T-helper 1 cell treated with Interleukin-12 subunit alpha and Interleukin-12 subunit beta and Interleukin-4 antibody, amounts not matched to agents 30 ng/mL and 1 ng/mL, for 36 hours (primary cell): Measurements from ENCODE around the gene CPT1B. TPM values are rescaled to one million over a fixed set of nuclear protein-coding genes. Genes with fewer than 3 reads are reported as not detected.
"Not testable (repeated sequence)": the region's sequence is repeated elsewhere in the genome, so short reads cannot be mapped to it uniquely, and the experiment has no call there.

Source experiments
- intact Hi-C: fragments of 100-400 bp; cut with micrococcal nuclease; formaldehyde crosslinking; loops from one replicate; pipeline ENCODE4 v1.15.1; 2024
- total RNA-seq: library from RNA; stranded (reverse); gene quantifications from 2 replicates; pipeline ENCODE4 v1.2.3, GENCODE V29; 2022

The CPT1B gene
- total RNA-seq, 1 donor from 2014 or later: 104 TPM

DNA sequence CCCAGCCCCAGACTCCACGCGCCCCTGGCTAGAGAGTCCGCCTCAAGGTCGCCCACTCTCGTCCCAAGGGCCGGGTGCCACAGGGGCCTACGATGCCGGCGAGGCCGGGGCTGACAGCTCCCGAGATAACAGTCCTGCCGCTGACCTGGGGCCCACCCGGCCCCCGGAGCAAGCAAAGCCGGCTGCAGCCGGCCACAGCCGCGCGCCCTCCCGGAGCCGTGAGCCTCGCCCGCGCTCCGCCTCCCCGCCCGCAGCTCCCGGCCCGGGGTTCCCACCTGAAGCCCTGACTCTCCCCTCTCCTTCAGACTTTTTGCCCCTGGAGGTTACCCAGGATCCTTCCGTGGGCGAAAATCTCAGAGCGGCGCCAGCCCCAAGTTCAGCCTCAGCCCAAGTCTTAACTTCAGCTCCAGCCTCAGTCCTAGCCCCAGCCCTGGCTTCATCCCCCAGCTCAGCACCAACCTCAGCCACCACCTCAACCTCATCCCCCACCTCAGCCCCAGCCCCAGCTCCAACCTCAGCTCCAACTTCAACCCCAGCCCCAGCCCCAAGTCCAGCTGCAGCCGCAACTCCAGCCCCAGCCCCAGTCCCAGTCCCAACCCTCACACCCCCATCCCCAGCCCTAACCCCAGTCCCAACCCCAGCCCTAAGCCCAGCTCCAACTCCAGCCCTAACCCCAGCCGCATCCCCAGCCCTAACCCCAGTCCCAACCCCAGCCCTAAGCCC lies 30.8 kb downstream of the CPT1B start:
- intact Hi-C loops: no loop called here

DNA sequence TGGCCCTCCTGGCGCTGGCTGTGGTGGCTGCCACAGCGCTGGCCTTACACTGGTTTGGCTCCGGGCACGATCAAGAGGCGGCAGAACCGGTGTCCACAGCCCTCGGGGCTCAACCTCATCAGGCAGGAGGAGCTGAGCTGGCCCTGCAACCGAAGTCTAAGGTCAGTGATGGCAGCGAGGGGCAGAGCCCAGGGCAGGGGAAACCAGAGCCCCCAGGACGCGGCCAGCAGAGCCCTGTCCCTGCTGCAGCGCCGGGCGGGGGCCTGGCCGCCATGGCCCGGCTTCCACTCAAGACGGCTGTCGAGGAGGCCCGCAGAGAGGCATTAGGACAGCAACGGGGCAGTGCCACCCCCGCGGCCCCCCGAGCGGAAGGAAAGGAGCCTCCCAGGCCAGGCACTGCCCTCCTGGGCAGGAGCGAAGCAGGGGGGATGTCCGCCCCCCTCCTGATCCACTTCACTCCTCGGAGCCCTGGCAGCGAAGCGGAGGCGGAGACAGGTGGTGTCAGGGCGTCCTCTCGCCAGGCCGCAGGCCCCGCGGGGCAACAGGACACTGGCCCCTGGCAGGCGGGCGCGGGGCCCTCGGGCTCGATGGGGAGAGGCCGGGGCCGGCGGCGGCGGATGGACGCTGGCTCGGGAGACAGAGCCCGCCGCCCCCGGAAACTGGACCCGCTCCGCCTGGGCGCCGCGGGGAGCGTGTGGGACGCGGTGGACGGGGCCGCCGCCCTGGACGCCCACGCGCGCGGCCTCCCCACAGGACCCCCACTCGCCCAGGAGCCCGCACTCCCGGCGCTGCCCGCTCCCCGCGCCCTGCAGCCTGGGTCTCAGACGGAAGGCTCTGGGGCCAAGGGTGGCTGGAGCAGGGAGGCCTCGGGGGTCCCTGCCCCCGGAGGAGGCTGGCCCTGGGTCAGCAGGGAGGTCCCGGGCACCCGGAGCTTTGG lies 31.6 kb downstream of the CPT1B start:
- intact Hi-C loops: no loop called here

DNA sequence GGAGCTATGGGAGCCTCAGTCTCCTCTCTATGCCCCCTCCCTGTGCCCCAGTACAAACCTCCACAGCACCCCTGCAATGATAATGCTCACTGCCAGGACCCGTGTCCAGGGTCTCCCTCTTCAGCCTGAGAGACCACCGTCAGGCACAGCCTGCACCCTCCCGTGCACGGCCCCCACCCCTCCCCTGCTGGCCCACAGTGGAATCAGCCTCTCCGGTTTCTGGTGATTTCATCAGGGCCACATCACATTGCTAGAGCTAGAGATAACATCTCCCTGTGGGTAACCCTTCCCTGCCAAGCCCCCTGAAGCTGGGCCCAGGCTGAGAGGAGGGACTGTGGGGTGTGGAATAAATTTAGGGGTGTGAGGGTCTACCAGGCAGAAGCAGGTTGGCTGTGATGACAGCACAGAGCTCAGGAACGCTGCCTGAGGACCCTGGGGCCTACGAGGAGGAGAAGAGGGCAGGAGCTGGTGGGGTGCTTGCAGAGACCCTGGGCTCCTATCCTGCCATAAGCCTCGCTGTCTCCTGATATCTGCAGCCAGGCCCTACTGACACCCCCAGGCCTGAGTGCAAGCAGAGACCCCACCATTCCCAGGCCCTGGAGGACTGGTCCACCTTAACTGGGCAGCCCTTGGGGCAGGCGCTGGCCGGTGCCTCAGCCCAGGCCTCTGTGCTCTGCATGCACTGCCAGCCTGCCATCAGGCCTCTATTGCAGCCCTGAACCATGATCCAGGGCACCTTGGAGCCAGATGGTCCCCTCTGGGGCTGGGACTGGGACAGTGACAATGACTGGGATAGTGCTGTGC lies 32.5 kb downstream of the CPT1B start, which contains the start of gene KLHDC7B:
Gene KLHDC7B, plus strand, starts transcription at position 378 of the 804 bp plus-strand sequence. Its CDS starts 345 bp downstream, at position 723.
- intact Hi-C loops: no loop called here

DNA sequence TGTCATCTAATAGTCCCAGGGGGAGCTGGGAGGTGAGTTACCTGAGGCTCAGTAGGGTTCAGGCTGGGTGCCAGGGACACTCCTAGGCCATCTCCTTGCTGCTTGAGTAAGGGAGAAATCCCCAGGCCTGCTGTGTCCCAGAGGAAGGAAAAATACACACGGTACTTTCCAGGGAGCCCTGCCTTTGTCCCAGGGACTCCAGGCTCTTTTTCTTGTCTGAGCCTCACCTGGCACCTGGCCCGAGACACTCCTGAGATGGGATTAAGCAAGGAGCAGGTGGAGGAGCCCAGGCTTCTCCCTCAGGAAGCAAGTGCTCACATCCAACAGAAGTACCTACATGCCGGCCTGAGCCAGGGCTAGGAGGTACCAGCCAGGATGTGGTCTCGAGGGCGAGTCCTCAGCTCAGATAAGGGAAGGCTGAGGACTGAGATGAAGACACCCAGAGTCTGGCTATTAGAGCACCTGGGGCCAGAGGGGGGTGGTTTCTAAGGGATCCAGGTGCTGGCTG lies 33.4 kb downstream of the CPT1B start:
- intact Hi-C loops: loop anchor here (1.0 to 5.0 kb wide), 4 partner anchors 14 to 76 kb away; partner anchors contain the start of genes SYCE3 and TYMP

DNA sequence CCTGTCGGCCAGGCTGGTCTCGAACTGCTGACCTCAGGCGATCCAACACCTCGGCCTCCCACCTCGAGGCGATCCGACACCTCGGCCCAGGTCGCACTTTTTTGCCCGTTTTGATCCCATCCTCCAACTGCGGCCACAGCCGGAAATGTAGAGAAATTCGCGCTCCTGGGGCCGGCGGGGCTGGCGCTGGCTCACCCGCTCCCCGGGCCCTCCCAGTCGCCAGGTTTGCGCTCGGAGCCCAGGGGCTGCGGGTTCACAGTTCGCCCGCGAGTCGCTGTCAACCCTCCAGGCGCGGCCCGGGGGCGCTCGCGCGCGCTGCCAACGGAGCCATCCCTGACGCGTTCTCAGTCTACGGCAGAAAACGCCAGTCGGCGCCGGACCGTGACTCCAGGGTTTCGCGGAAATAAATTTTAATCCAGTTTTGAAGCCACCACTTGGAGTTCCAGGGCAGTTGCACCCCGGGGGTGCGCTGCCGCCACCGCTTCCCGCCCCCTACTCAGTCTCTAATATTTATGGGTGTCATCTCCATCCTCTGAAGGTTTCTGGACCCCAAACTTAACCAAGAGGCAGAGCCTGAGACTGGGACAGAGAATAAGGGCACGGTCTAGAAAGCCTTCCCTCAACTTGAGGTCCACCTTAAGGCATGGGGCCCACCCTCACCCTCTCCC lies 34.0 kb downstream of the CPT1B start:
- intact Hi-C loops: loop anchor here (1.0 to 5.0 kb wide), 4 partner anchors 14 to 76 kb away; partner anchors contain the start of genes SYCE3 and TYMP

DNA sequence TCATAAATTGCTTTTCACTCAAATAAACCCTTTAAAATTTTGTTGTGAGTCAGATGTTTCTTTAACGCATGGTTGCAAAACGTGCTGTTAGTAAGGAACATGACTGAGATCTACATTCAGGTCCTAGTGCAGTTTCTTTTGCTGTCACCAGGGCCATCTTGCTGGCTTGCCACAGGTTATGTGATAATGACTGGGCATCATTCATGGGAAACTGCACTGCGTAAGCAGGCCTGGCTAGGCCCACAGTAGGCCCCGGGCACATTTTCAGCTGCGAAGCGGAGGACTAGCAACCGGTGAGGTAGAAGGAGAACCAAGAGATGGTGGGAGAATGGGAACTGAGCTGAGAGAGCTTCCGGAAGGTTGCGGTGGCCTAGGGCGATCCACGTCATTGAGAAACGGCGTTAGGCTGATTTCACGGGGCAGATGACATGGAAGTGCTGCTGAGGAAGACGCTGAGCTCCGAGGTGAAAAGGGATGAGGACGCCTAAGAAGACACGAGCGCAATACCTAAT lies 35.8 kb downstream of the CPT1B start:
- intact Hi-C loops: loop anchor here (5.0 kb wide), 1 partner anchor 70 kb away; no protein-coding TSS in a partner anchor

DNA sequence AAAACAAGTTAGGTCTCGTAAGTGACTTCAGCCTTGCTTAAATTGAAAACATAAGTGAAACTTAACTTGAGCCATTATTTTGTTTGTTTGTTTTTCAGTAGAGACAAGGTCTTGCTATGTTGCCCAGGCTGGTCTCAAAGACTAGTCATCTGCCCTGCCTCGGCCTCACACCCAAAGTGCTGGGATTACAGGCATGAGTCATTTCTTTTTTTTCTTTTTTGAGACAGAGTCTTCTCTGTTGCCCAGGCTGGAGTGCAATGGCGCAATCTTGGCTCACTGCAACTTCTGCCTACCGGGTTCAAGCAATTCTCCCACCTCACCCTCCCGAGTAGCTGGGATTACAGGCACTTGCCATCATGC lies 36.6 kb downstream of the CPT1B start:
- intact Hi-C loops: loop anchor here (5.0 kb wide), 1 partner anchor 69 kb away; no protein-coding TSS in a partner anchor

DNA sequence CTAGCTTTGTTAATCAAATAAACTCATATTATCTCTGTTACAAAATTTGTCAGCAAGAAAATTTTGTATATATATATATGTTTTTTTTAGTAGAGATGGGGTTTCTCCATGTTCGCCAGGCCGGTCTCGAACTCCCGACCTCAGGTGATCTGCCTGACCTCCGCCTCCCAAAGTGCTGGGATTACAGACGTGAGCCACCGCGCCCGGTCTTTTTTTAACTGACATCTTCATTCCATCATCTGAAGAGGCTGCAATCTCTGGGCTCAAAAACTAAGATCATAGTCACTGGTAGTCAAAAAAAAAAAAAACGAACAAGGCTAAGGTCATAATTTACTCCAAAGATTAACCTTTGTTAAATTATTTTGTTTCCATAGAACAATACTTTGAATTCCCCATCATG lies 37.8 kb downstream of the CPT1B start:
- intact Hi-C loops: loop anchor here (5.0 kb wide), 1 partner anchor 68 kb away; no protein-coding TSS in a partner anchor

DNA sequence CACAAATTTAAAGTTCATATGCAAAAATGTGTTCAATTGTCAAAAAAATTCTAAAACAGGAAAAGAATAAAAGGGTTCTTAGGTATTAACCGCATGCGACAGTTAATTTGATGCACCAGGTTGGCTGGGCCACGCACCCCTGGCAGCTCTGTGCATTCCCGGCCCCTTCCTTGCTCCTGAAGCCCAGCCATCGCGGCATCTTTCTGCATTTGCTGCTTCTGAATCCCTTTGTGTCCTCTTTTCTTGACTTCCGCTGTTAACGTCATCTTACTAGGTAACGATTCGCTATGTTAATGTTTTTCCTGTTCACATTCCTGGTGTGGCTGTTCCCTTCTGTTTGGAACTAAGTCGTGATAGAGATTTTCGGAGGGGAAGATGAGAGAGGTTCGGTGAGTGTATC lies 40.5 kb downstream of the CPT1B start:
- intact Hi-C loops: loop anchor here (2.0 kb wide), 1 partner anchor 45 kb away; the partner anchor contains the start of gene CHKB

DNA sequence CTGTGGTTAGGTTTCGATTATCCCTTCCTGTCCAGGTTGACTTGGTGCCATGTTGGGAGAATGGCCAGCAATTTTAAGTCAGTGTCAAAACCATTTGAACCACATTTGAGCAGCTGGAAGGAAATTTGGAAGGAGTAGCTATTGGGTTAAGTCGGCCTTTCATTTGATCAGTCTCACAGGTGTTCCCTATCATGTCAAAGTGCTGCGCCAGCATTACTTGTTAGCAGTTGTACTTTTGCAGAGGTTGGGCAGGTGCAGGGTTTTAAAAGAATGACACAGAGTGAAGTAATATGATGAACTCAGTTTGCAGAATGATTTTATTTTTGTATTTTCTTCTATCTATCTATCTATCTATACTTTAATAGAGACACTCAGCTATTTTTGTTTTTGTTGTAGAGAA lies 42.0 kb downstream of the CPT1B start:
- intact Hi-C loops: no loop called here

DNA sequence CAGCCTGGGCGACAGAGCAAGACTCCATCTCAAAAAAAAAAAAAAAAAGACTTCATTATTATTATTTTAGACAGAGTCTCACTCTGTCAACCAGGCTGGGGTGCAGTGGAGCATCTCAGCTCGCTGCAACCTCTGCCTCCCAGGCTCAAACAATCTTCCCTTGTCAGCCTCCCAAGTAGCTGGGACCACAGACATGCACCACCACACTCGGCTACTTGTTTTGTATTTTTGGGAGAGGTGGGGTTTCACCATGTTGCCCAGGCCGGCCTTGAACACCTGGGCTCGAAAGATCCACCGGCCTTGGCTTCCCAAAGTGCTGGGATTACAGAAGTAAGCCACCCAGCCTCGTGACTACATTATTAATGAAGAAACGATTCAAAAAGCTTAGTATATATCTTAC lies 43.1 kb downstream of the CPT1B start:
- intact Hi-C loops: no loop called here

DNA sequence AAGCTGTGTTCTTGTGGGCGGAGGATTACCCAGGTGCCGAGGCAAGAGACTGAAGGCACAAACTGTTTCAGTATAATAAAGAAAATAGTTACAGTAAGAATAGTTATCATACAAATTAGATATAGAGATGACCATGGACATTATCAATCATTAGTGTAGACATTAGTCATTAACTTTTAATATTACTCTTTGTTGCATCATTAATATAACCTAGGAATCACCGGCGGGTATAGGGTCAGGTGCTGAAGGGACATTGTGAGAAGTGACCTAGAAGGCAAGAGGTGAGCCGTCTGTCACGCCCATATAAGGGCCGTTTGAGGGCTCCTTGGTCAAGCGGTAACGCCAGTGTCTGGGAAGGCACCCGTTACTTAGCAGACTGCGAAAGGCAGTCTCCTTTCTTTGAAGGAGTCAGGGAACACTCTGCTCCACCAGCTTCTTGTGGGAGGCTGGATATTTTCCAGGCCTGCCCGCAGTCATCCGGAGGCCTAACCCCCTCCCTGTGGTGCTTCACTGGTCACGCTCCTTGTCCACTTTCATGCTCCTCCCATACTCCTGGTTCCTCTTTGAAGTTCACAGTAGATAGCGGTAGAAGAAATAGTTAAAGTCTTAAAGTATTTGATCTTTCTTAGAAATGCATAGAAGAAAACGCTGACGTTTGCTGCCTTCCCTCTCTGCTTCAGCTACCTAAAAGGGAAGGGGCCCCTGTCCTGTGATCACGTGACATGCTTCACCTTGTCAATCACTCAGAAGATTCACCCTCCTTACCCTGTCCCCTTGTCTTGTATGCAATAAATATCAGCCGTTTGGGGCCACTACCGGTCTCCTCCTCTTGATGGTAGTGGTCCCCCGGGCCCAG lies 44.1 kb downstream of the CPT1B start:
- intact Hi-C loops: not testable (repeated sequence)

DNA sequence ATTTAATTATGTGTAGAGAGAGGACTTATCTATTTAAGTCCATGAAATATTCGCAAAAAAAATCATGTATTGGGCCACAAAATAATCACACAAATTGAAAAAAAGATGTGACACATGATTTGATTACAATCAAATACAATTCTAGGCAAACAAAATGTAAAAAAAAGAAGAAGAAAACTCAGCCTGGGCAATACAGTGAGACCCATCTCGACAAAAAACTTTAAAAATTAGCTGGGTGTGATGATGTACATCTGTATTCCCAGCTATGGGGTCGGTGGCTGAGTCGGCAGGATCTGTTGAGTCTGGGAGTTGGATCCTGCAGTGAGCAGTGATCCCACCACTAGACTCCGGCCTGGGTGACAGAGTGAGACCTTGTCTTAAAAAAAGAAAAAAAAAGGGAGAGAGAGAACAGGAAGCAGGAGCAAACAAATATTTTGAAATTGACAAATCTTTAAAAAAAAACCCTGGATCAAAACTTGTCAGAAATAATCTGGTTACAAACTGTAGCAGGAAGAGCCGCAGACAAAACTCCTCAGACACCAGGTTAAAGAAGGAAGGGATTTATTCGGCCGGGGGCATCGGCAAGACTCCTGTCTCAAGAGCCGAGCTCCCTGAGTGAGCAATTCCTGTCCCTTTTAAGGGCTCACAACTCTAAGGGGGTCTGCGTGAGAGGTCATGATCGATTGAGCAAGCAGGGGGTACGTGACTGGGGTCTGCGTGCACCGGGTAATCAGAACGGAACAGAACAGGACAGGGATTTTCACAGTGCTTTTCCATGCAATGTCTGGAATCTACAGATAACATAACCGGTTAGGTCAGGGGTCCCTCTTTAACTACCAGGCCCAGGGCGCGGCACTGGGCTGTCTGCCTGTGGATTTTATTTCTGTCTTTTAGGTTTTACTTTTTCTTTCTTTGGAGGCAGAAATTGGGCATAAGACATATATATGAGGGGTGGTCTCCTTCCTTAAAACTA lies 45.1 kb downstream of the CPT1B start:
- intact Hi-C loops: no loop called here

DNA sequence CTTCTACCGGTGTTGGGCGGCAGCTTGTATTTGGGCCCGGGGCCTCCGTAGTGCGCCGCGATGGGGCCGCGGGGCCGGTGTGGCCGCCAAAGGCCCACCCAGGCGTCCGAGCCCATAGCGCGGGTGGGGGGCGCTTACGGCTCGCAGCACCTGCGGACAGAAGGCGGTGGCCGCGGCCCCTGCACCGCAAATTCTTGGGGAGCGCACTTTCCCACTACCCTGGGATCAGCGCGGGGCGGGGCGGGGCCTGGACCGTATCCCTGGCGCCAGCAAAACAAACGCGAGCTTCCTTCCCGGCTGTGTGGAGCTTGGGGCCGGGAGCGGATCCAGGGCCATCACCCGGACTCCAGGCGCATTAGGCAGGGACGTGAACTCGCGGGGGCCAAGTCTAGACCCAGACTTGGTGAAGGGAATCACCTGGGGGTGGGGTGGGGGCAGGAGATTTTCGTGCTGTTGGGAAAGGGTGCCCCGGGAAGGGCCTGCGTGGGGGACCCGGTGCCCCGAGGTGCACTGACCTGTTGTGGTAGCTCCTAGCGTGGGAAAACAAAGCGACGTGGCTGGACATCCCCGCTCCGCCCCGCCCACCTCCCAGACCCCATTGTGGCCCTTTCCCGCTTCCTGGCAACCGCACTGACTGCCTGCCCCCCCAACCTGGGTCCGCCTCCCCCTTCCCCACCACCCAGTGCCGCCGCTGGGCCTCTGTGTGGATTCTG lies 46.1 kb downstream of the CPT1B start:
- intact Hi-C loops: loop anchor here (1.0 to 2.0 kb wide), 3 partner anchors 7 to 89 kb away; partner anchors contain the start of gene CHKB

DNA sequence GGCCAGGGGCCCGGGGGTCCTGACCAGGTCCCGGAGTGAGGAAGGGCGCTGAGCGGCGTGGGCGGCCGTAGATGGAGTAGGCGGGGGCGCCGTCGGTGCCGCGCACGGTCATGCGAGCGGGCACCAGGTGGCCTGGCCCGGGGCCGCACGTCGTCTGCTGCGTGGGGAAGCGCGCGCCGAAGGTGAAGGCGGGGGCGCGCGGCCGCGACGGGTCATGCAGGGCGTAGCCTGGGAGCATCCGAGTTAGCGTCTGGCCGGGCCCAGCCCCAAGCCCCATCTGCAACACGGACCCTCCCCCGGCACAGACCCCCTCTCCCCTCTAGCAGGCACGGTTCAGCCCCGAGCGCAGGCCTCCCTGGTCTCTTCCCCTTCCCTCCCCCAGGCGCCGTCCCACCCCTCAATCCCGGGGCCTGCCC lies 46.7 kb downstream of the CPT1B start:
- intact Hi-C loops: loop anchor here (1.0 to 2.0 kb wide), 3 partner anchors 8 to 89 kb away; partner anchors contain the start of gene CHKB

DNA sequence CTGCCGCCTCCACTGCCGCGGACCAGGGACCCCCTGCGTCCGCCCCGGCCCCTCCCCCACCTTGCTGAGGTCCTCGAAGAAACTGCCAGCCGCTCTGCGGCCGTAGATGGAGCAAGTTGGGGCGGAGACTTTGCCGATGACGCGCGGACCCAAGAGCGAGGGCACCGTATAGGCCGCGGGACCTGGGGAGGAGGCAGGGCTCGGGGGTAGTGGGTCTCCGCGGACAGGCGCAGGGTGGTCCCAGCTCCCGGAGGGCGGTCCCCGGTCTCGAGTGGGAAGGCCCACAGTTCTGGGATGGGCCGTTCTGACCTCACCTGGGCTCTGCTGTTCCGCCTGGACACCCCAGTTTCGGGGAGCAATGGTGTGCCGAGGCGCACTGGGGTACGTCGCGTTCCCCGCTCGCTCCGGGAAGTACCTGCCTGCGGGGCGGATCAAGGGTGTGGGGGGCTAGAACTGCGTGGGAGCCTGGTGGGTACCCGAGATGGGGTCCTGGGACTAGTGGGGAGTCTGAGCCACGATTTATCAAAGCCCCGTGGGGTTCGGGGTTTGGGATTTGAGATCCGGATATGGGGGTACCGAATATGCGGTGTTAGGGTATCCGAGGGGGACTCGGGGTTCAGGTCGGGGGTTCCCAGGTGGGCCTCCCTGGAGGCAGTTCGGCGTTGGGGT lies 47.2 kb downstream of the CPT1B start:
- intact Hi-C loops: loop anchor here (1.0 to 2.0 kb wide), 5 partner anchors 8 to 90 kb away; partner anchors contain the start of genes CHKB and SYCE3

DNA sequence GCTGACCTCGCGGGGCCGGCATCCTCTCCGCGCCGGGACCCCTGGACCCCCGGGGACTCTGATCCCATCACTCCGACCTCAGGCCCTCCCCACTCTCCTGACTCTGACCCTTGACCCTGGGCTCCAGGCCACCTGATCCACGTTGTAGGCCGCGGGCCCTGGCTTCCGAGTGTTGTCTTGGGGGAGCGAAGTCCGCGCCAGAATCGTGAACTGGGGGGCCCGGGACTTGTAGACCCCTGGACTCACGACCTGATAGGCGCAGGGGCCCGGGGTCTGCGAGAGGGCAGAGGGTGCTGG lies 47.7 kb downstream of the CPT1B start:
- intact Hi-C loops: loop anchor here (1.0 to 2.0 kb wide), 3 partner anchors 14 to 90 kb away; partner anchors contain the start of gene SYCE3
